ENCODE data around the gene PRMT1.

PRMT1 gene

DNA sequence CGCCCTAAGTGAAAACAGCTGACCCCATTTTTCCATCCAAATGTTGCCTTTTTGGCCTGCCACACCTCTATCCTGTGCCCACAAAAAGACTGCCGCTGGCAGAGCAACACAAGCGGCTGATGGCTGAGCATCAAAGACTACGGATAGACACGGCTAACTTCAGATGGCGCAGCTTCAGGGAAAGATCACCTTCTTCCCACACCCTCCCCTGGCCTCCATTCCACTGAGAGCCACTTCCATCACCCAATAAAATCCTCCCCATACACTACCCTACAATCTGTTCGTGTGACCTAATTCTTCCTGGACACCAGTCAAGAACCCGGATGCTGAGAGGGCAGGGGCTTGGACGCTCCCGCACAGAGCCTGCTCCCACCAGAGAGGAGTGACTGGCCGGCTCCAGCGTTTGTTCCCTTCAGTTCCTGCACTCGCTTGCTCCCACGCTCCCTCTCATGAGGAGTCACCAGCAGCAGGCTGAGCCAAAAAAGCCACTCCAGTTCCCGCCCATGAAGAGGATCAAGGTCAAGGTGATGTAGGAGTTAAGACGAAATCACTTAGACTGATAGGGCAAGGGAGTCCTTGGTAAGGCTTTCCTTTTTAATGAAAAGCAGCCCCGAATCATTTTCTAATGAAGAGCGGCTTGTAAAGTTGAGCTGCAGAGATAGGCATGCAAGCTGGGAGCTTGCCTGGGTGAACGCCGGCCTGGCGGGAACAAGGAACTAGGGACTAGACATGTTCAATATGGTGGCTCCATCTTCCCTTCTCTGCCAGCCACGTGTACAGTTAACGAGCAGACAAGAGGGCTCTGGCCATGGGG is 50.4 kb downstream of the PRMT1 start:
- no peak for DNase-seq

DNA sequence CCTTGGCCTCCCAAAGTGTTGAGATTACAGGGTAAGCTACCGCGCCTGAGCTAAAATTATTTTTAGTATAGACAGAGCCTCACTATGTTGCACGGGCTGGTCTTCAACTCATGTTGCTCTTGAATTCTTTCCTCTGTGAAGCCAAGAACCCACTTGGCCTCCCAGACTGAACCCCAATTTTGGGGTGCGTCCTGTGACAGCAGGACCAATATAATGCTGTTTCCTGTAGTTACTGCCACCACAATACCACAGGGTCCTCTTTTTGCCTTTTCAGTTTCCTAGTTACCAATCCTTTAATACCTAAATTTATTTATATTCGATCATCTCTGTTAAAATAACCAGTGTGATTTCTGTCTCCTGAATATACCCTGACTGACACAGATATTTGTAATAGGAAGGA is 53.1 kb downstream of the PRMT1 start:
- no peak for DNase-seq
